ENCODE measurements around the gene SAFB.

GRCh38 chr19:5631567-5632240, 8.8 kb downstream of the SAFB start:
- TF ChIP-seq SIN3A (IDR thresholded peaks at IDR 0.05; ENCODE audit: borderline replicate concordance, low read depth, low read length) (no peak), ZNF121 (CRISPR knock-in tag; IDR thresholded peaks at IDR 0.05) (no peak)
